GM13977 (cell line): ENCODE data around the gene UNCX.

Experiments
- DNase-seq: peaks from one replicate; pipeline ENCODE4 v3.0.0; 2012; ENCODE audit warnings: low spot score
- CTCF ChIP-seq: IDR thresholded peaks from 2 replicates; pipeline ENCODE4 v1.5.1; 2012; ENCODE audit warnings: mild to moderate bottlenecking, control low read depth; ENCODE audit not compliant: insufficient read depth; ENCODE audit errors: extremely low read depth, missing control alignments
- in situ Hi-C: fragments of 300-500 bp; cut with MboI; formaldehyde crosslinking; loops from one replicate; pipeline ENCODE4 v1.12.0; 2022; ENCODE audit warnings: low sequenced_read_pairs, low pct_unique_long_range_greater_than_20kb, mixed read lengths, inconsistent platforms; ENCODE audit not compliant: unreplicated experiment

Gene UNCX

GRCh38 chr7:1252540-1253090 lies 19.9 kb downstream of the UNCX start:
- no peak for TF ChIP-seq CTCF
- in situ Hi-C loops: no loop called here
- DNase-seq: no peak

- TF ChIP-seq CTCF: no peak
- in situ Hi-C loops: no loop called here
- no peak for DNase-seq
Observed at GRCh38 chr7:1253681-1254181, 21.1 kb downstream of the UNCX start.

GRCh38 chr7:1254281-1255079 lies 21.8 kb downstream of the UNCX start:
- in situ Hi-C loops: no loop called here
- no peak for TF ChIP-seq CTCF
- DNase-seq: no peak

- DNase-seq: no peak
- no peak for TF ChIP-seq CTCF
- in situ Hi-C loops: no loop called here
Observed at GRCh38 chr7:1255080-1255816, 22.6 kb downstream of the UNCX start.

GRCh38 chr7:1255817-1256340 lies 23.2 kb downstream of the UNCX start:
- in situ Hi-C loops: no loop called here
- no peak for DNase-seq
- no peak for TF ChIP-seq CTCF

GRCh38 chr7:1256621-1257020 lies 23.9 kb downstream of the UNCX start:
- in situ Hi-C loops: no loop called here
- no peak for TF ChIP-seq CTCF

More at GRCh38 chr7:1256621-1257020, 23.9 kb downstream of the UNCX start:
- no peak for DNase-seq
